Heart right ventricle (tissue), 16 donors: ENCODE results near the gene WDSUB1. TPM values are rescaled to one million over a fixed set of nuclear protein-coding genes. Genes with fewer than 3 reads are reported as not detected.

ENCODE experiments used
- ATAC-seq, 8 donors: fragments of 200-7000 bp; cut with Tn5 transposase; one replicate each; pipeline ENCODE4 v1.9.1; 2020; ENCODE audit warnings: mild to moderate bottlenecking in 8 of 8, moderate library complexity in 8 of 8, moderate number of reproducible peaks in 1 of 8
- DNase-seq, 2 donors: peaks; one replicate each; pipeline ENCODE4 v3.0.0-alpha.2; 2020
- H3K27ac ChIP-seq, 10 donors: fragments of 200-600 bp; sonication (generic) in 2 of 10; one replicate each; pipeline versions ENCODE4 v1.5.0 to v1.8.0; 2020 to 2022; ENCODE audit warnings: mild to moderate bottlenecking in 3 of 10
- H3K27me3 ChIP-seq, 7 donors: fragments of 200-600 bp; one replicate each; pipeline ENCODE4 v1.8.0; 2021 to 2022; ENCODE audit warnings: mild to moderate bottlenecking in 2 of 7
- H3K36me3 ChIP-seq, 9 donors: fragments of 200-600 bp; sonication (generic) in 1 of 9; one replicate each; pipeline versions ENCODE4 v1.5.0 to v1.8.0; 2020 to 2022; ENCODE audit warnings: mild to moderate bottlenecking in 2 of 9
- H3K4me1 ChIP-seq, 9 donors: fragments of 200-600 bp; sonication (generic) in 1 of 9; one replicate each; pipeline versions ENCODE4 v1.5.0 to v1.8.0; 2020 to 2022; ENCODE audit warnings: mild to moderate bottlenecking in 4 of 9
- H3K4me3 ChIP-seq, 10 donors: fragments of 200-600 bp; sonication (generic) in 2 of 10; one replicate each; pipeline versions ENCODE4 v1.5.0 to v1.8.0; 2020 to 2022; ENCODE audit warnings: mild to moderate bottlenecking in 7 of 10, moderate library complexity in 2 of 10
- H3K9me3 ChIP-seq, 11 donors: fragments of 200-600 bp in 10 of 11; sonication (generic) in 2 of 11; one replicate each; pipeline versions ENCODE4 v1.5.0 to v1.8.0; 2013 to 2022; ENCODE audit warnings: mild to moderate bottlenecking in 2 of 11, control low read depth in 1 of 11, moderate library complexity in 1 of 11
- WGBS, 2 donors: extraction: QIAGEN DNeasy Blood & Tissue Kit; methylation state at CpG; one replicate each; pipeline ENCODE4 v1.1.7; 2013; ENCODE audit warnings: inconsistent platforms in 1 of 2; 5-methylcytosine and 5-hydroxymethylcytosine counted together
- intact Hi-C, 10 donors: fragments of 100-400 bp; cut with DNase I; formaldehyde crosslinking; loops; one replicate each; pipeline versions ENCODE4 v1.11.1 to v1.14.2; 2022
- polyA plus RNA-seq, 2 donors: library from polyadenylated mRNA; stranded (reverse); fragments of 200-250 nt; gene quantifications; one replicate each; pipeline ENCODE4 v1.2.3, GENCODE V29; 2013
- total RNA-seq, 10 donors: library from RNA; stranded (reverse); fragmentation: NEBNext Ultra II Directional in 3 of 10; extraction: Animal tissue kit (Norgen Biotek cat#: 25700) in 3 of 10; gene quantifications; one replicate each; pipeline versions ENCODE4 v1.2.1 to v1.2.4, GENCODE V29; 2021 to 2023
- TF ChIP-seq, protein P1 (sequence below), 9 donors: fragments of 200-600 bp; sonication (generic) in 2 of 9; IDR thresholded peaks; one replicate each; pipeline versions ENCODE4 v1.5.0 to v1.8.0; 2021 to 2022; ENCODE audit warnings: antibody characterized with exemption in 9 of 9, mild to moderate bottlenecking in 5 of 9, moderate library complexity in 1 of 9
- donor health status: Arrhythmogenic right ventricular cardiomyopathy.
- donor health status: ischemic (EF 13 %, LVEDD 7.1; RV severe dilation, severe dysfunction).
- donor health status: healthy with polysubstance abuse.
- donor health status: DM: no; HTN: yes; CAD: no.
- donor health status: DM: no; HTN: no; CAD: no.
- donor health status: ischemic (EF 25% LVEDD 6.9; RV normal size, moderate dysfunction).
- donor health status: ischemic (EF 25% LVEDD 5.7; RV mildly dilated, moderate dysfunction).
- donor health status: healthy.
- donor health status: DM: yes; HTN: yes; CAD: no.
- donor health status: Ischemic cardiomyopathy.
- donor health status: ischemic (EF 35%, LVEDD 5.7; RV mildly dilated, moderate dysfunction).
- donor health status: nonischemic (EF 11% LVEDD 7.7; RV severe dilation, severe dysfunction).
- donor health status: DM: yes; HTN: yes; CAD: no.
- donor health status: PGD.
- donor health status: ischemic (EF 29% LVEDD 5.4; RV normal size, mild dysfunction).
- donor health status: nonischemic (EF 23%, LVEDD 6.1; RV moderate dilation, normal function).

WDSUB1 gene
- total and polyA plus RNA-seq, 12 donors: 4.3 to 13.8 (median 9.3) TPM

DNA sequence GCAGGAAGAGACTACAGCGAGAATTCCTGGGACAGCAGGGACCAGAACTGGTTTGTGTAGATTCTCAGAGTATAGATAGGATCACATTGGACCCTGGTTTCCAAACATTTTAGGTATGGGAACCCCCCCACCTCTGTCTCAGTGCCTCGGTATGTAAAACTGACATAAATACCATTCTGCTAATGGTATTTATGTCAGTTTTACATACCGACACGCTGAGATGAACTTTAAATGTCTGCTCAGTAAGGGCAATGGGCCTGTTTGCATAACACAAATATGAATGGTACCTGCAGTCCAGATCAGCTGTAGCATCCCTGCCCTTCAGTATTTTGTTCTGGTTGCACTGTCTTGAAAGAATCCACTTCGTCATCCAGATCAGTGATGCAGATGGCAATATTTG, 73.2 kb downstream of the WDSUB1 start:
- H3K27ac ChIP-seq: no peak overlapping the region
- intact Hi-C loops: no loop called here
- ATAC-seq: no peak
- no peak for DNase-seq
- TF ChIP-seq, protein P1, sequence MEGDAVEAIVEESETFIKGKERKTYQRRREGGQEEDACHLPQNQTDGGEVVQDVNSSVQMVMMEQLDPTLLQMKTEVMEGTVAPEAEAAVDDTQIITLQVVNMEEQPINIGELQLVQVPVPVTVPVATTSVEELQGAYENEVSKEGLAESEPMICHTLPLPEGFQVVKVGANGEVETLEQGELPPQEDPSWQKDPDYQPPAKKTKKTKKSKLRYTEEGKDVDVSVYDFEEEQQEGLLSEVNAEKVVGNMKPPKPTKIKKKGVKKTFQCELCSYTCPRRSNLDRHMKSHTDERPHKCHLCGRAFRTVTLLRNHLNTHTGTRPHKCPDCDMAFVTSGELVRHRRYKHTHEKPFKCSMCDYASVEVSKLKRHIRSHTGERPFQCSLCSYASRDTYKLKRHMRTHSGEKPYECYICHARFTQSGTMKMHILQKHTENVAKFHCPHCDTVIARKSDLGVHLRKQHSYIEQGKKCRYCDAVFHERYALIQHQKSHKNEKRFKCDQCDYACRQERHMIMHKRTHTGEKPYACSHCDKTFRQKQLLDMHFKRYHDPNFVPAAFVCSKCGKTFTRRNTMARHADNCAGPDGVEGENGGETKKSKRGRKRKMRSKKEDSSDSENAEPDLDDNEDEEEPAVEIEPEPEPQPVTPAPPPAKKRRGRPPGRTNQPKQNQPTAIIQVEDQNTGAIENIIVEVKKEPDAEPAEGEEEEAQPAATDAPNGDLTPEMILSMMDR (IDR thresholded peaks at IDR 0.05): no peak
- no peak overlapping the region for H3K4me3 ChIP-seq
- H3K9me3 ChIP-seq: no peaks in the 10 kb centered on the region
- WGBS, 2 donors: 92 to 95% methylated on average over 5 of the region's 5 CpGs
- no peaks in the 10 kb centered on the region for H3K27me3 ChIP-seq
- H3K36me3 ChIP-seq: peaks cover 0 to 94% (median 30%) of the 10 kb centered on the region in 9 donors
- peaks cover 0 to 34% (median 11%) of the 10 kb centered on the region in 9 donors for H3K4me1 ChIP-seq

DNA sequence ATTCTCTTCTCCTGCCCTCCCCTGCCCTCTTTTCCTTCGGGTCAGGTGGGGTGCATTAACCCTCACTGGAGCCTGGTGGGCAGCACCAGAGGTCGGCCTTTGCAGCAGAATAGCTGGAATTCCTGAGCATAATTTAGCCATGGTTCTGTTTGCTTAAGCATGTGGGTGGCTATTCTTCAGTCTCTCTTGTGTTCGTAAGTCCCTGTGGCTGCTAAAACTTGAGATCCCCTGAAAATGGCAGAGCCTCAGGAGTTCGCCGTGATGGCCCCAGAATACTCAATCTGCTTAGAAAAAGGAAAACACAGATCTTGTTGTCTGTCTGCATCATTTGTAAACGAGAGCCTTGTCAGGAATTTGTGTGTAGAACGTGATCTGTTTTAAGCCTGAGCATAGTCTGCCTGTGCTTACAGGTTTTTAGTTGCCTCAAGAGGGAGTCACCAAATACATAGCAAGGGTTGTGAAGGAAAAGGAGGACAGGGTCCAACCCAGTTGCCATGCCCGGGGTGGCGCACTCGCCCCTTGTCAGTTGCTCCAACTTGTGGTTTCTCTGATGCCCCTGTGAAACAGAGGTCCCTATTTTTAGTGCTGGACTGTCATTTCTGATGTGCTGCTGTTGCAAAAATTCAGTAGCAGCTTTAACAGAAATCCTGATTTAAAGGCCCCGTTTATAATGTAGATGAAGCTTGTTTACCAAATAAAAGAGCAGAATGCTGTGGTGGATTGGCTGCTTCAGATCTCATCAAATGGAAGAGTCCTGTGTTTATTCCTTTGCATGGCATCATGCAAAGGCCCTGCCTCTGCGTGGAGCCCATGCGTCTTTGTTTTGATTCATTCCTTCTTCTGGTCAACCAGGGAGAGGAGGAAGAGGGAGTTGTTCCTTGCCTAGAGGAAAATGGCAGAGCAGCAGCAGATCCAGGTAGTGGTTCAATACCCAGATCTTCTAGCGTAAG, 74.8 kb downstream of the WDSUB1 start:
- Histone ChIP-seq H3K27ac (peak overlapping the region in 1 of 10 donors; percentile 26), H3K36me3 (peaks cover 0 to 78% (median 15%) of the 10 kb centered on the region in 9 donors), H3K27me3 (no peaks in the 10 kb centered on the region), H3K4me1 (peaks cover 0 to 36% (median 11%) of the 10 kb centered on the region in 9 donors), H3K4me3 (no peak overlapping the region), H3K9me3 (no peaks in the 10 kb centered on the region)
- TF ChIP-seq, protein P1 (IDR thresholded peaks at IDR 0.05): no peak
- intact Hi-C loops: no loop called here
- ATAC-seq: no peak
- WGBS, 2 donors: 72 to 77% methylated on average over 14 of the region's 14 CpGs
- no peak for DNase-seq

DNA sequence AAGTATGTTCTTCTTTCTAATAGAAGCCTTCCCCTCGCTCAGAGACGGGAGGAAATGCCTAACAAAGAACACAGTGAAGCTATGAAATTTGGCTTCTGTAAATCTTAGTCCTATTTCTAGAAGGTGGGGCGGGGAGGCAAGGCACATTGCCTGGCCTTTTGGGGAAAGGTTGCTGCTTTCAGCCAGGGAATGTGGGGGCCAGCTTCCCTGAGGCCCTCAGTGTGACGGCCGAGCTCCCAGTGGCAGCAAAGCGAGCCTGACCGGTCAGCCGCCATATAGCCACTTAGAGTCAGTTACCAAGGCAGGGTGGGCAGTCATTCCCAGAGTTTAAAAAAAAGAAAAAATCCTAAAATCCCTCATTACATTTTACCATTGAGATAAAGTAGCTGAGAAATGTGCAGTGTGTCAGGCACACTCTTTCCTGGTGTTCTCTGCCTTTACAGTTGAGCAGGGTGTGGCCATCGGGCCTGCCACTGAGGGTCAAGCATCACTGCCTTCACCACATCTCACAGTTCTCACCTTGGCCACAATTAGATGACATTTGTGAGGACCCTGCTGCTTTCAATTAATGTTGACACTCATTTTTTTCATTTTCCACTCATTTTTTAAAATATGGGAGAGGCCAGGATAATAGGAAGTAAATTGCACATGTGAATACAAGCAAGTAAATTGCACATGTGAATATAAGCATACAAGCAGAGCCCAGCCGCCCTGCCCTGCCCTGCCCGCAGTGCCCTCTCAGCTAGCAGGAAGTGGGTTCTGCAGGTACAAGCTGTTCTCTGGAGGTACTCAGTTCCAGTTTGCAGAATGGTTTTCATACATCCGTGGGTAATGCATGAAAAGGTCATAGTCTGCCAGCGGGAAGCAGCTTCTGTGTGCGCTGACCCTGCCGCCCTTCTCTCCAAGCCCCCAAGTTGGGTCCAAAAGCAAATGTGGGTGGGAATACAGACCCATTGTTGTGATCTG, 76.9 kb downstream of the WDSUB1 start:
- Histone ChIP-seq H3K9me3 (no peaks in the 10 kb centered on the region), H3K4me1 (peaks cover 3 to 40% (median 11%) of the 10 kb centered on the region in 9 donors), H3K36me3 (peaks cover 0 to 75% (median 8%) of the 10 kb centered on the region in 9 donors), H3K4me3 (no peak overlapping the region), H3K27ac (peak overlapping the region in 2 of 10 donors; percentile 1 to 65), H3K27me3 (no peaks in the 10 kb centered on the region)
- 84 to 89% methylated on average over 15 of the region's 15 CpGs for WGBS, 2 donors
- TF ChIP-seq, protein P1 (IDR thresholded peaks at IDR 0.05): no peak
- ATAC-seq: peak in 1 of 8 donors; percentile 30
- intact Hi-C loops: no loop called here
- DNase-seq: no peak

DNA sequence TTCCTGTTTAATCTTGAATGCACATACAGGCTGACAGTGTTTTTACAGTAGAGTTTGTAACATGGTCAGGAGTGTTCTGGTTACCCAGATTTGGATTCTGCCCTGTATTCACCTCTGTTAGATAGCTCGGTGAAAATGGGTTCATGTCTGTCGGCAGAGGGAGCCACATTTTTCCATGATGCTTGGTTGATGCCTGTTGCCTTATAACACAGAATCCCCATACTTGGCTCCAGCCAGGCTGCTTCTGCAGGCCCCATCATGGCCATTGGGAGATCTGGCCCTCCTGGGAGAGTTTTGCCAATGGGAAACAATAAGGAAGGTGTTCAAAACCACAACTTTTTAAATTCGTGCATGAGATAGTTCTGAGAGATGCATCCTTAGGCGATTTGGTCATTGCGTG, 78.1 kb downstream of the WDSUB1 start:
- TF ChIP-seq, protein P1 (IDR thresholded peaks at IDR 0.05): no peak
- intact Hi-C loops: no loop called here
- Histone ChIP-seq H3K27me3 (no peaks in the 10 kb centered on the region), H3K27ac (peak overlapping the region in 1 of 10 donors; percentile 65), H3K4me1 (peaks cover 3 to 37% (median 14%) of the 10 kb centered on the region in 9 donors), H3K36me3 (peaks cover 0 to 75% (median 3%) of the 10 kb centered on the region in 9 donors), H3K9me3 (no peaks in the 10 kb centered on the region), H3K4me3 (no peak overlapping the region)
- ATAC-seq (no peak), DNase-seq (no peak)
- WGBS, 2 donors: 82 to 87% methylated on average over 5 of the region's 5 CpGs
